Progenitor cell of endocrine pancreas (in vitro differentiated cells): ENCODE measurements around the gene DAPL1. TPM values are rescaled to one million over a fixed set of nuclear protein-coding genes. Genes with fewer than 3 reads are reported as not detected.
"Not testable (repeated sequence)": the region's sequence is repeated elsewhere in the genome, so short reads cannot be mapped to it uniquely, and the experiment has no call there.

Experiments used
- DNase-seq: peaks from one replicate; pipeline ENCODE4 v3.0.0; 2021; ENCODE audit warnings: low spot score; ENCODE audit not compliant: unreplicated experiment
- H3K27ac Mint-ChIP-seq: 2 replicates; pipeline ENCODE4 v1.8.0; 2021; ENCODE audit warnings: mild to moderate bottlenecking, moderate library complexity, mixed read lengths
- H3K27me3 Mint-ChIP-seq: 2 replicates; pipeline ENCODE4 v1.8.0; 2021; ENCODE audit warnings: mixed read lengths
- H3K36me3 Mint-ChIP-seq: 2 replicates; pipeline ENCODE4 v1.8.0; 2022; ENCODE audit warnings: mixed read lengths; ENCODE audit not compliant: insufficient read depth
- H3K4me1 Mint-ChIP-seq: 2 replicates; pipeline ENCODE4 v1.8.0; 2021; ENCODE audit warnings: low read depth, mixed read lengths
- H3K4me3 Mint-ChIP-seq: 2 replicates; pipeline ENCODE4 v1.8.0; 2021; ENCODE audit warnings: low read depth, mild to moderate bottlenecking, moderate library complexity, mixed read lengths
- H3K9me3 Mint-ChIP-seq: 2 replicates; pipeline ENCODE4 v1.8.0; 2021; ENCODE audit warnings: low read depth, mixed read lengths
- CTCF ChIP-seq: fragments of 200-600 bp; sonication (generic); IDR thresholded peaks from one replicate; pipeline ENCODE4 v1.5.0; 2021; ENCODE audit warnings: antibody characterized with exemption, mild to moderate bottlenecking; ENCODE audit not compliant: unreplicated experiment
- total RNA-seq: library from RNA; stranded (reverse); gene quantifications from 2 replicates; pipeline ENCODE4 v1.2.1, GENCODE V29; 2021

DAPL1 gene
- total RNA-seq, 1 donor from 2014 or later = not detected

- Mint-ChIP-seq H3K27ac (no peak overlapping the region), H3K36me3 (no peaks in the 10 kb centered on the region), H3K27me3 (no peaks in the 10 kb centered on the region), H3K9me3 (no peaks in the 10 kb centered on the region), H3K4me1 (peaks cover 5% of the 10 kb centered on the region), H3K4me3 (no peak overlapping the region)
- no peak for DNase-seq
- no peak for TF ChIP-seq CTCF
Measured at GRCh38 chr2:158837645-158838044, 42.5 kb downstream of the DAPL1 start.

- no peak for TF ChIP-seq CTCF
- Mint-ChIP-seq H3K27ac (peak overlapping the region; percentile 3), H3K4me1 (peaks cover 6% of the 10 kb centered on the region), H3K36me3 (no peaks in the 10 kb centered on the region), H3K4me3 (no peak overlapping the region), H3K27me3 (peaks cover 3% of the 10 kb centered on the region), H3K9me3 (no peaks in the 10 kb centered on the region)
- no peak for DNase-seq
Measured at GRCh38 chr2:158841850-158842249, 46.7 kb downstream of the DAPL1 start.

GRCh38 chr2:158845444-158845843 lies 50.3 kb downstream of the DAPL1 start:
- peaks cover 9% of the 10 kb centered on the region for H3K4me1 Mint-ChIP-seq
- no peaks in the 10 kb centered on the region for H3K36me3 Mint-ChIP-seq
- DNase-seq = no peak
- H3K27ac Mint-ChIP-seq = no peak overlapping the region
- no peaks in the 10 kb centered on the region for H3K9me3 Mint-ChIP-seq
- no peak overlapping the region for H3K4me3 Mint-ChIP-seq
- peaks cover 3% of the 10 kb centered on the region for H3K27me3 Mint-ChIP-seq
- no peak for TF ChIP-seq CTCF

- no peaks in the 10 kb centered on the region for H3K36me3 Mint-ChIP-seq
- TF ChIP-seq CTCF = no peak
- H3K4me3 Mint-ChIP-seq = no peak overlapping the region
- H3K27ac Mint-ChIP-seq = no peak overlapping the region
- DNase-seq = no peak
- H3K27me3 Mint-ChIP-seq = peaks cover 3% of the 10 kb centered on the region
- H3K4me1 Mint-ChIP-seq = peaks cover 9% of the 10 kb centered on the region
- H3K9me3 Mint-ChIP-seq = no peaks in the 10 kb centered on the region
Measured at GRCh38 chr2:158845859-158846258, 50.7 kb downstream of the DAPL1 start.

GRCh38 chr2:158847526-158847925 lies 52.4 kb downstream of the DAPL1 start:
- H3K27me3 Mint-ChIP-seq, H3K4me3 Mint-ChIP-seq, DNase-seq, H3K9me3 Mint-ChIP-seq, H3K36me3 Mint-ChIP-seq, H3K27ac Mint-ChIP-seq, H3K4me1 Mint-ChIP-seq: not testable (repeated sequence)

- not testable (repeated sequence) for H3K9me3 Mint-ChIP-seq, H3K27me3 Mint-ChIP-seq, H3K4me3 Mint-ChIP-seq, H3K4me1 Mint-ChIP-seq, DNase-seq, H3K27ac Mint-ChIP-seq, H3K36me3 Mint-ChIP-seq
- TF ChIP-seq CTCF = peak; percentile 33
Measured at GRCh38 chr2:158848031-158848970, 53.2 kb downstream of the DAPL1 start.

GRCh38 chr2:158860179-158860578 lies 65.1 kb downstream of the DAPL1 start:
- not testable (repeated sequence) for H3K36me3 Mint-ChIP-seq, H3K27me3 Mint-ChIP-seq
- peaks cover 29% of the 10 kb centered on the region for H3K9me3 Mint-ChIP-seq

GRCh38 chr2:158861626-158862025 lies 66.5 kb downstream of the DAPL1 start:
- not testable (repeated sequence) for H3K4me3 Mint-ChIP-seq, H3K36me3 Mint-ChIP-seq, H3K27me3 Mint-ChIP-seq, H3K4me1 Mint-ChIP-seq, DNase-seq, H3K27ac Mint-ChIP-seq
- H3K9me3 Mint-ChIP-seq = peaks cover 29% of the 10 kb centered on the region

More at GRCh38 chr2:158860179-158860578, 65.1 kb downstream of the DAPL1 start:
- not testable (repeated sequence) for DNase-seq, H3K4me1 Mint-ChIP-seq, H3K27ac Mint-ChIP-seq, H3K4me3 Mint-ChIP-seq
